Gastrocnemius medialis (tissue), 4 donors: ENCODE measurements around the gene CEL. TPM values are rescaled to one million over a fixed set of nuclear protein-coding genes. Genes with fewer than 3 reads are reported as not detected.

Experiments
- ATAC-seq, 2 donors: fragments of 150-250 bp; one replicate each; pipeline ENCODE4 v1.9.1; 2016
- DNase-seq, 2 donors: peaks; one replicate each; pipeline ENCODE4 v3.0.0-alpha.2; 2019
- H3K27ac ChIP-seq, 4 donors: fragments of 200-600 bp; sonication (generic); 1 replicate in 1 of 4; 2 replicates in 3 of 4; pipeline ENCODE4 v1.5.1; 2016 to 2018; ENCODE audit warnings: mild to moderate bottlenecking in 2 of 4, moderate library complexity in 1 of 4
- H3K27me3 ChIP-seq, 3 donors: fragments of 200-600 bp; sonication (generic) in 2 of 3; 1 replicate in 1 of 3; 2 replicates in 2 of 3; pipeline versions ENCODE4 v1.5.1 to v1.6.0; 2016 to 2019; ENCODE audit warnings: mild to moderate bottlenecking in 1 of 3, moderate library complexity in 1 of 3
- H3K36me3 ChIP-seq, 2 donors: fragments of 200-600 bp; sonication (generic) in 1 of 2; one replicate each; pipeline ENCODE4 v1.5.1; 2017 to 2018
- H3K4me1 ChIP-seq, 2 donors: fragments of 200-600 bp; sonication (generic) in 1 of 2; one replicate each; pipeline ENCODE4 v1.5.1; 2016 to 2017; ENCODE audit warnings: mild to moderate bottlenecking in 2 of 2
- H3K4me3 ChIP-seq, 4 donors: fragments of 200-600 bp; sonication (generic) in 3 of 4; 1 replicate in 1 of 4; 2 replicates in 3 of 4; pipeline ENCODE4 v1.5.1; 2016 to 2019; ENCODE audit warnings: mild to moderate bottlenecking in 2 of 4
- H3K9me3 ChIP-seq, 3 donors: fragments of 200-600 bp; sonication (generic) in 2 of 3; 1 replicate in 1 of 3; 2 replicates in 2 of 3; pipeline ENCODE4 v1.5.1; 2016 to 2019
- POLR2A ChIP-seq, 2 donors: fragments of 450-650 bp; IDR thresholded peaks; one replicate each; pipeline ENCODE4 v1.6.1; 2017; ENCODE audit warnings: antibody characterized with exemption in 2 of 2, mild to moderate bottlenecking in 2 of 2, moderate library complexity in 2 of 2
- in situ Hi-C, 4 donors: fragments of 200-750 bp; cut with MboI; loops; one replicate each; pipeline versions ENCODE4 v1.15.0 to v1.8.0; 2017; ENCODE audit warnings: low sequenced_read_pairs in 4 of 4
- intact Hi-C: fragments of 100-400 bp; cut with DNase I; formaldehyde crosslinking; loops from one replicate; pipeline ENCODE4 v1.15.1; 2023; ENCODE audit warnings: low total_unique reads
- microRNA-seq, 2 donors: library from miRNA; unstranded; fragments of <30 nt; microRNA quantifications; one replicate each; pipeline ENCODE4, GENCODE V29; 2016; ENCODE audit warnings: borderline replicate concordance in 2 of 2
- total RNA-seq, 4 donors: library from RNA; depleted of rRNA; stranded (reverse); fragments of >200 nt; gene quantifications; one replicate each; pipeline versions ENCODE4 v1.1.0 to v1.2.3, GENCODE V29; 2016
- TF ChIP-seq, protein P1 (sequence below), 5 experiments: fragments of 450-650 bp in 3 of 5; fragments of 200-600 bp in 2 of 5; sonication (generic) in 2 of 5; IDR thresholded peaks in 4 of 5; conservative IDR thresholded peaks in 1 of 5; 1 replicate in 4 of 5; 2 replicates in 1 of 5; pipeline ENCODE4 v1.5.1; 2016 to 2019; ENCODE audit warnings: antibody characterized with exemption in 5 of 5, mild to moderate bottlenecking in 3 of 5, moderate library complexity in 3 of 5

CEL gene
- total RNA-seq, 4 donors from 2014 or later: 0.13 to 1.8 TPM; not detected in 2

DNA sequence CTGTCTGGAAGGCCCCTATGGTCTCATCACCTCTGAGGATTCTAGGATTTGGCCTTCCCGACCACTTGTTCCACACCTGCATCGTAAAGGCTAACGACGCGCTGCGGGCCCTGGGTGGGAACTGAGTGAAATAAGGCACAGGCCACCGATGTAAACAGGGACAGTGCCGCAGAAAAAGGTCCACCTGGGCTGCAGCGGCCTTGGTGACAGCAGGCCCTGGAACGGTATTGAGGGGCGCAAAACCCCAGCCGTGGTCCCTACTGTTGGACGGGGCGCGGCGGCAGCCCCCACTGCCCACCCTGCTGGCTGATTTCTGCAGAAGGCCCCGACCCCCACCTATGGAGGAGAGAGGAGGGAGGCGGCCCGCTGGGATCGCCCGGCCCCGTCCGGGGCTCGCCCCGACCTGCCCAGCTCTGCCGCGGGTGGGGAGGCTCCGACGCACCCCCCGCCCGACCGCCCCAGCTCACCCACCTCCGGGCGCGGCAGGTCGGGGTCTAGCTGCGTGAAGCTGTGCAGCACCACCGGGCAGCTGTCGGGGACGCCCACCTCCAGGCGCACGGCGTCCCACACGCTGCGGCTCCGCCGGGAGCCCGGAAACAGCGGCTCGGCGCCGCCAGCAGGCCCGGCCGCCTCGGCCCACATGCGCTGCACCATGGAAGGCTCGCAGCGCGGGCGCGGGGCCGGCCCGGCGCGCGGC lies 58.9 kb downstream of the CEL start:
- in situ Hi-C loops: no loop called here
- peak; percentile 67 to 68 for TF ChIP-seq POLR2A (IDR thresholded peaks at IDR 0.05)
- TF ChIP-seq, protein P1, sequence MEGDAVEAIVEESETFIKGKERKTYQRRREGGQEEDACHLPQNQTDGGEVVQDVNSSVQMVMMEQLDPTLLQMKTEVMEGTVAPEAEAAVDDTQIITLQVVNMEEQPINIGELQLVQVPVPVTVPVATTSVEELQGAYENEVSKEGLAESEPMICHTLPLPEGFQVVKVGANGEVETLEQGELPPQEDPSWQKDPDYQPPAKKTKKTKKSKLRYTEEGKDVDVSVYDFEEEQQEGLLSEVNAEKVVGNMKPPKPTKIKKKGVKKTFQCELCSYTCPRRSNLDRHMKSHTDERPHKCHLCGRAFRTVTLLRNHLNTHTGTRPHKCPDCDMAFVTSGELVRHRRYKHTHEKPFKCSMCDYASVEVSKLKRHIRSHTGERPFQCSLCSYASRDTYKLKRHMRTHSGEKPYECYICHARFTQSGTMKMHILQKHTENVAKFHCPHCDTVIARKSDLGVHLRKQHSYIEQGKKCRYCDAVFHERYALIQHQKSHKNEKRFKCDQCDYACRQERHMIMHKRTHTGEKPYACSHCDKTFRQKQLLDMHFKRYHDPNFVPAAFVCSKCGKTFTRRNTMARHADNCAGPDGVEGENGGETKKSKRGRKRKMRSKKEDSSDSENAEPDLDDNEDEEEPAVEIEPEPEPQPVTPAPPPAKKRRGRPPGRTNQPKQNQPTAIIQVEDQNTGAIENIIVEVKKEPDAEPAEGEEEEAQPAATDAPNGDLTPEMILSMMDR (IDR thresholded peaks at IDR 0.05 in 4 of 5, conservative IDR thresholded peaks at IDR 0.05 in 1 of 5): no peak
- Histone ChIP-seq H3K36me3 (no peaks in the 10 kb centered on the region), H3K27me3 (no peaks in the 10 kb centered on the region), H3K27ac (peak overlapping the region; percentile 85 to 98 (median 93)), H3K4me3 (peak overlapping the region; percentile 53 to 86 (median 68)), H3K9me3 (no peaks in the 10 kb centered on the region), H3K4me1 (peaks cover 58 to 80% of the 10 kb centered on the region in 2 donors)
- ATAC-seq (peak; percentile 7 to 10), DNase-seq (no peak)
- intact Hi-C loops: no loop called here

Small RNA genes lying within 50 kb of the gene (microRNA-seq; reads per million reads assigned to microRNA genes)
- 0.85 to 2.4 reads per million in 2 donors for gene MIR6877

Other genes starting within 250 kb of the CEL start
- not detected for gene AK8, start 183.7 kb upstream of the CEL start, total RNA-seq
- gene SPACA9, start 183.1 kb upstream of the CEL start, total RNA-seq: 1 to 10 TPM in 2 of 4 donors, under 1 TPM in 2; 0.24 to 2.5 (median 1.0) TPM
- gene TSC1, start 117.4 kb upstream of the CEL start, total RNA-seq: 10 to 100 TPM; 36.7 to 45.3 (median 39.7) TPM
- gene GFI1B, start 83.3 kb upstream of the CEL start, total RNA-seq: not detected
- 10 to 100 TPM; 48.1 to 55.3 (median 51.5) TPM for gene GTF3C5, start 31.0 kb upstream of the CEL start, total RNA-seq
- 10 to 100 TPM; 21.1 to 47.0 (median 36.9) TPM for gene RALGDS, start 59.3 kb downstream of the CEL start, total RNA-seq
- gene GBGT1, start 101.9 kb downstream of the CEL start, total RNA-seq: 10 to 100 TPM in 1 of 4 donors, 1 to 10 TPM in 2, under 1 TPM in 1; 0.15 to 10.3 (median 5.6) TPM
- gene OBP2B, start 147.3 kb downstream of the CEL start, total RNA-seq: not detected
- gene ABO, start 213.2 kb downstream of the CEL start, total RNA-seq: 1 to 10 TPM in 1 of 4 donors, under 1 TPM in 2, not detected in 1; 0.24 to 2.4 (median 0.44) TPM